ENCODE data around the gene ANKH. TPM values are rescaled to one million over a fixed set of nuclear protein-coding genes. Genes with fewer than 3 reads are reported as not detected.

ANKH gene
- total and polyA plus RNA-seq, 2 donors (not counting 1 experiment from before 2014, with no cell fraction given): 13.7 to 71.1 TPM

- H3K4me1 ChIP-seq (ENCODE audit: control insufficient read depth in 2 of 2, insufficient read depth in 2 of 2, low read length in 2 of 2): peaks cover 22 to 23% of the 10 kb centered on the region in 2 donors
- H3K27ac ChIP-seq (ENCODE audit: low read length in 2 of 2): no peak overlapping the region
- Mint-ChIP-seq H3K4me3 (no peak overlapping the region), H3K27ac (no peak overlapping the region), H3K4me1 (peaks cover 32% of the 10 kb centered on the region), H3K9me3 (ENCODE audit: insufficient read depth) (no peaks in the 10 kb centered on the region), H3K27me3 (no peaks in the 10 kb centered on the region)
- no peak overlapping the region for H3K4me3 ChIP-seq (ENCODE audit: control extremely low read depth in 1 of 5, extremely low read depth in 1 of 5, insufficient read depth in 1 of 5, low read depth in 2 of 5, low read length in 4 of 5)
- no peak for TF ChIP-seq CTCF (IDR thresholded peaks at IDR 0.05)
- no peak for TF ChIP-seq EZH2 (IDR thresholded peaks at IDR 0.05; ENCODE audit: borderline replicate concordance, insufficient read depth, low read depth, low read length, poor library complexity, severe bottlenecking)
- ChIA-PET CTCF (no interaction called here), POLR2A (no interaction called here)
- no peak overlapping the region for H2AFZ ChIP-seq (ENCODE audit: insufficient read depth, low read depth, low read length, poor library complexity, severe bottlenecking)
- intact Hi-C loops (cut with micrococcal nuclease): no loop called here
- no peaks in the 10 kb centered on the region for H3K9me3 ChIP-seq (ENCODE audit: control extremely low read depth in 1 of 3, control insufficient read depth in 2 of 3, insufficient read depth in 1 of 3, low read length in 2 of 3)
- no peaks in the 10 kb centered on the region for H4K20me1 ChIP-seq (ENCODE audit: control insufficient read depth, insufficient read depth, low read length, poor library complexity, severe bottlenecking)
- no peak for ATAC-seq (ENCODE audit: low read depth)
- no peaks in the 10 kb centered on the region for H3K79me2 ChIP-seq (ENCODE audit: control insufficient read depth, insufficient read depth, low read length)
- H3K36me3 ChIP-seq (replicated peaks in 1 of 2; ENCODE audit: control extremely low read depth in 1 of 2, control insufficient read depth in 1 of 2, extremely low read depth in 1 of 2, insufficient read depth in 2 of 2, low read length in 1 of 2): no peaks in the 10 kb centered on the region
- no peak for DNase-seq
- no peaks in the 10 kb centered on the region for H3K27me3 ChIP-seq (replicated peaks in 1 of 4; ENCODE audit: control extremely low read depth in 1 of 4, control insufficient read depth in 3 of 4, insufficient read depth in 4 of 4, low read length in 3 of 4)
- H3K4me2 ChIP-seq (replicated peaks; ENCODE audit: low read depth, low read length, poor library complexity, severe bottlenecking): no peak overlapping the region
- no peak overlapping the region for H3K9ac ChIP-seq (ENCODE audit: low read length)
- 95% methylated on average over 5 of the region's 7 CpGs for WGBS (ENCODE audit: insufficient coverage)
These were observed 65.1 kb downstream of the ANKH start for GRCh38 chr5:14806456-14806855.

GRCh38 chr5:14802541-14802940, 69.0 kb downstream of the ANKH start:
- Mint-ChIP-seq H3K27me3 (no peaks in the 10 kb centered on the region), H3K4me3 (no peak overlapping the region), H3K9me3 (ENCODE audit: insufficient read depth) (no peaks in the 10 kb centered on the region), H3K4me1 (peaks cover 11% of the 10 kb centered on the region), H3K27ac (peak overlapping the region; percentile 11)
- Histone ChIP-seq H3K27ac (ENCODE audit: low read length in 2 of 2) (no peak overlapping the region), H3K79me2 (ENCODE audit: control insufficient read depth, insufficient read depth, low read length) (no peaks in the 10 kb centered on the region), H3K27me3 (replicated peaks in 1 of 4; ENCODE audit: control extremely low read depth in 1 of 4, control insufficient read depth in 3 of 4, insufficient read depth in 4 of 4, low read length in 3 of 4) (no peaks in the 10 kb centered on the region), H3K4me1 (ENCODE audit: control insufficient read depth in 2 of 2, insufficient read depth in 2 of 2, low read length in 2 of 2) (no peaks in the 10 kb centered on the region), H2AFZ (ENCODE audit: insufficient read depth, low read depth, low read length, poor library complexity, severe bottlenecking) (no peak overlapping the region), H3K36me3 (replicated peaks in 1 of 2; ENCODE audit: control extremely low read depth in 1 of 2, control insufficient read depth in 1 of 2, extremely low read depth in 1 of 2, insufficient read depth in 2 of 2, low read length in 1 of 2) (peaks cover 0 to 2% of the 10 kb centered on the region in 2 experiments), H3K4me3 (ENCODE audit: control extremely low read depth in 1 of 5, extremely low read depth in 1 of 5, insufficient read depth in 1 of 5, low read depth in 2 of 5, low read length in 4 of 5) (no peak overlapping the region), H4K20me1 (ENCODE audit: control insufficient read depth, insufficient read depth, low read length, poor library complexity, severe bottlenecking) (no peaks in the 10 kb centered on the region), H3K9ac (ENCODE audit: low read length) (no peak overlapping the region), H3K4me2 (replicated peaks; ENCODE audit: low read depth, low read length, poor library complexity, severe bottlenecking) (no peak overlapping the region), H3K9me3 (ENCODE audit: control extremely low read depth in 1 of 3, control insufficient read depth in 2 of 3, insufficient read depth in 1 of 3, low read length in 2 of 3) (no peaks in the 10 kb centered on the region)
- TF ChIP-seq EZH2 (IDR thresholded peaks at IDR 0.05; ENCODE audit: borderline replicate concordance, insufficient read depth, low read depth, low read length, poor library complexity, severe bottlenecking) (no peak), CTCF (IDR thresholded peaks at IDR 0.05) (no peak)
- POLR2A ChIA-PET: no interaction called here
- ATAC-seq (ENCODE audit: low read depth) (no peak), DNase-seq (no peak)
- intact Hi-C loops (cut with micrococcal nuclease): no loop called here
- WGBS (ENCODE audit: insufficient coverage): 97% methylated on average over 3 of the region's 3 CpGs
- CTCF ChIA-PET: interaction anchor here (0.5 to 0.8 kb wide), 2 partner anchors 68 to 1860 kb away, joined by 3 read pairs; no protein-coding TSS in a partner anchor
